HG03442 (cell line): Measurements from ENCODE around the gene FNIP1.
"Not testable (repeated sequence)": the region's sequence is repeated elsewhere in the genome, so short reads cannot be mapped to it uniquely, and the experiment has no call there.

ENCODE experiments used
- ATAC-seq: cut with Tn5 transposase; IDR thresholded peaks from one replicate; pipeline ENCODE4 v1.9.1; 2021; ENCODE audit warnings: mild to moderate bottlenecking, moderate library complexity; ENCODE audit not compliant: unreplicated experiment

The FNIP1 gene

GRCh38 chr5:131754363-131754762, 42.5 kb downstream of the FNIP1 start:
- no peak for ATAC-seq

- ATAC-seq, result no peak
Observed at GRCh38 chr5:131751506-131751905, 45.3 kb downstream of the FNIP1 start.

DNA sequence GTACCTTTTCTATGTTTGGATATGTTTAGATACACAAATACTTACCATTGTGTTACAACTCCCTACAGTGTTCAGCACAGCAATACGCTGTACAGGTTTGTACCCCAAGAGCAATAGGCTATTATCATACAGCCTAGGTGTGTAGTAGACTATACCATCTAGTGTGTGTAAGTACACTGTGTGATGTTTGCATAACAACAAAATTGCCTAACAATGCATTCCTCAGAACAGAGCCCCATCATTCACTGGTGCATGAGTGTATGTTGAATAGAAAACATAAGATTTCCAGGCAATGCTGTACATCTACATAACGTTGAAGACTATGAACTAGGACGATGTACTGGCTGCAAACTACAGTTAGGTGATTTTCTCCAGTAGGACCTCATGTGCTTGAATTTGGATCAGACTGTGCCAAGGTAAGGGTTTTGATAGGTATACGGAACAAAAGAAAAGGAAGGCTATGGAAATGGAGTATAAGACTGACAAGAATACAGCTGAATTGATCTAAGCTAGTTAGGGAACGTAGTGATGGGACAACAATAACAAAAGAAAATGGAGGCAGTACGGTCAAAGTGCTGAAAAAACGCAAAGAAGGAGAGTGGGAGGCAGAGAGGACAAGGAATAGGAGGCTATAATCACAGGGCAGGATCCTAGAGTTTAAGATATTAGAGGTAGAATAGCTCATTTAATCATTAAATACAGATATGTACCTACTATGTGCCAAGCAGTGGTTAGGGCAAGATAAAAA, 46.9 kb downstream of the FNIP1 start:
- no peak for ATAC-seq

GRCh38 chr5:131749138-131749537, 47.7 kb downstream of the FNIP1 start:
- ATAC-seq, result no peak

- ATAC-seq, result peak; percentile 56
Observed at GRCh38 chr5:131747180-131748105, 49.4 kb downstream of the FNIP1 start.

GRCh38 chr5:131746423-131746822, 50.4 kb downstream of the FNIP1 start:
- ATAC-seq, result no peak

GRCh38 chr5:131745703-131746102, 51.1 kb downstream of the FNIP1 start:
- ATAC-seq, result no peak

GRCh38 chr5:131745155-131745554, 51.7 kb downstream of the FNIP1 start:
- no peak for ATAC-seq

DNA sequence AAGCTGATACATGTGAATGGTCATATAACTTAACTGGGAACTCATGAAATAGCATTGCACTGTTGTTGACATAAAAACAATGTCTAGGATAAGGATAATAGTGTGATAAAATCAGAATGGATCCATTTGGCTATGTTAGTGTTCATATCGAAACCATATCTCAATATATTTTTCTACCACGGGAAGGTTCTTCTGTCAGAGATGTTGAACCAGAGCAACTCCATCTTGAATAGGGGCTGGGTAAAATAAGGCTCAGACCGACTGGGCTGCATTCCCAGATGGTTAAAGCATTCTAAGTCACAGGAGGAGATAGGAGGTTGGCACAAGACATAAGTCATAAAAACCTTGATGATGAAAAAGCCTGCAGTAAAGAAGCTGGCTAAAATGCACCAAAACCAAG, 56.3 kb downstream of the FNIP1 start:
- ATAC-seq, result no peak

GRCh38 chr5:131735393-131735792, 61.4 kb downstream of the FNIP1 start:
- ATAC-seq, result no peak

DNA sequence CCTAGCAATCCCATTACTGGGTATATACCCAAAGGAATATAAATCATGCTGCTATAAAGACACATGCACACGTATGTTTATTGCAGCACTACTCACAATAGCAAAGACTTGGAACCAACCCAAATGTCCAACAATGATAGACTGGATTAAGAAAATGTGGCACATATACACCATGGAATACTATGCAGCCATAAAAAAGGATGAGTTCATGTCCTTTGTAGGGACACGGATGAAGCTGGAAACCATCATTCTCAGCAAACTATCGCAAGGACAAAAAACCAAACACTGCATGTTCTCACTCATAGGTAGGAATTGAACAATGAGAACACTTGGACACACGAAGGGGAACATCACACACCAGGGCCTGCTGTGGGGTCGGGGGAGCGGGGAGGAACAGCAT, 61.9 kb downstream of the FNIP1 start:
- ATAC-seq, result not testable (repeated sequence)

- not testable (repeated sequence) for ATAC-seq
Observed at GRCh38 chr5:131729292-131729691, 67.5 kb downstream of the FNIP1 start.

GRCh38 chr5:131724089-131724488, 72.7 kb downstream of the FNIP1 start:
- ATAC-seq, result not testable (repeated sequence)

DNA sequence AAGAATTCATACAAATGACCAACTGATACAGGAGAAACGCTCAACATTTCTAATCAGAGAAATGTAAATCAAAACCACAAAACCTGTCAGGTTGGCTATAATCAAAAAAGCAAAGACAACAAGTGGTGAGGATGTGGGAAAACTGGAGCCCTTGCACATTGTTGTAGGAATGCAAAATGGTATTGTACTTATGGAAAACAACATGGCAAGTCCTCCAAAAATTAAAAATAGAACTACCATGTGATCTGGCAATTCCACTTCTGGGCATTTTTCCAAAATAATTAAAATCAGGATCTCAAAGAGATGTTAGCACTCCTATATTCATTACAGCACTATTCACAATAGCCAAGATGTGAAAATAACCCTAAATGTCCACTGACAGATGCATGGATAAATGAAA, 76.1 kb downstream of the FNIP1 start:
- no peak for ATAC-seq

- no peak for ATAC-seq
Observed at GRCh38 chr5:131719564-131719963, 77.3 kb downstream of the FNIP1 start.

DNA sequence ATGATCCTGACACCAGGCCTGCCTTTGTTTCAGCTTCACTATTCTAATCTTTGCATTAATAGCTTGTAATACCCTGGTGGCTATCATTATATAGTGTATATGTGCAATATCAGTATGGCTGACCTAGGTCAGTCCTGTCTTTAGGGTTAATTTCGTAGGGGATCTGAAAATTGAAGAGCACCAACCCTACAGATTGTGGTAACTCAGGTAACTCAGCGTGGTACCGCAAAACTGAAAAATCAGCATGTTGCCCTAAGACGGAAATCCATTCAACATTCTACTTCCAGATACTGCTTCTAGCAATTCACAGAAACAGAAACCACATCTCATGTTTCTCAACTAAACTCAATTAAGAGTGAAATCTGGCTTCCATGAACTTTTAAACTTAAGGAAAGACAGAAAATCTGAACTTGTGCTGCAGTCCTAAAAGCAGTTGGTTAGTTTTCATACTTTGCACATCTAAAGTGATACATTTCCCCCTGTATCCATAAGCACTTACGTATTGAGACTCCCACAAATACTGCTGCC, 78.3 kb downstream of the FNIP1 start:
- ATAC-seq, result no peak

DNA sequence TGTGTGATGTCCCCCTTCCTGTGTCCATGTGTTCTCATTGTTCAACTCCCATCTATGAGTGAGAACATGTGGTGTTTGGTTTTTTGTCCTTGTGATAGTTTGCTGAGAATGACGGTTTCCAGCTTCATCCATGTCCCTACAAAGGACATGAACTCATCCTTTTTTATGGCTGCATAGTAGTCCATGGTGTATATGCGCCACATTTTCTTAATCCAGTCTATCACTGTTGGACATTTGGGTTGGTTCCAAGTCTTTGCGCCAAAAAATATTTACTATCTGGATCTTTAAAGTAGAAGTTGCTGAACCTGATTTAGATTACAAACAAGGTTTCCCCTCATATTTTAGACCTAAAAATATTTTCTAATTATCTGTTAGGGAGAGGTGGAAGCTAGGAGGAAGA, 79.7 kb downstream of the FNIP1 start:
- ATAC-seq, result not testable (repeated sequence)

- no peak for ATAC-seq
Observed at GRCh38 chr5:131716650-131717049, 80.2 kb downstream of the FNIP1 start.

DNA sequence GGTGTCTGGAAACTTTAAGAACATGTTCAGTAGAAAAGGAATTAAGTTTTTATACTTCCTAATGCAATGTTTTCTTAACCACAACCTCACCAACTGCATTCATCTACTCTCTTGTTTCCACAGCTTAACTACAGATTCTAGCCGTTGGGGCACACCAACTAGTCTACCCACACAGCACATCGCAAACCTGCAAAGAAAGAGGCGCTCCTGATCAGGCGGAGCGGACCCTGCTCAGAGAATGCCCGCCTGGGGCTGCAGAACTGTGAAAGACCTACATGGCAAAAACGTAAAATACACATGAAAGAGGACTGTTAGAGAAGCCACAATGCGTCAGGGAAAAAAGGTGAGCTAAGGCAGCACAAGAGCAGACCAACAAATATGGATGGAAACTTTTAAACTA, 86.4 kb downstream of the FNIP1 start:
- ATAC-seq, result no peak

DNA sequence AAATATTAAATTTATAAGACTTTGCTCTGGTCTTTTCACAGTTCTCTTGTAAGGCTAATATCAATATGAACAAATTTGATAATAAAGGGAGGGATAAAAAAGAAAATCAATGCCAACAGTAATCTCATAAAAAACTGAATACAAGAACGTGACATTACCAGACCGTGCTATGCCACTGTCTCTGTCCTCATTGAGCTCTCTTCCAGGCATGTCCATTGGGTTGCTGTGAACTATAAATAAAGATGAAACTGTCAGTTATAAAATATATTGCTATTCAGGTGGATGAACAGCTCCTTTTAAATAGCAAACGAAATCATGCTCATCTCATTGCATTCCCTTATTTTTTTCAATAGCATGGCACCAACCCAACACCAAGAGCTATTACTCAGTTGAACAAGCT, 87.8 kb downstream of the FNIP1 start:
- no peak for ATAC-seq

DNA sequence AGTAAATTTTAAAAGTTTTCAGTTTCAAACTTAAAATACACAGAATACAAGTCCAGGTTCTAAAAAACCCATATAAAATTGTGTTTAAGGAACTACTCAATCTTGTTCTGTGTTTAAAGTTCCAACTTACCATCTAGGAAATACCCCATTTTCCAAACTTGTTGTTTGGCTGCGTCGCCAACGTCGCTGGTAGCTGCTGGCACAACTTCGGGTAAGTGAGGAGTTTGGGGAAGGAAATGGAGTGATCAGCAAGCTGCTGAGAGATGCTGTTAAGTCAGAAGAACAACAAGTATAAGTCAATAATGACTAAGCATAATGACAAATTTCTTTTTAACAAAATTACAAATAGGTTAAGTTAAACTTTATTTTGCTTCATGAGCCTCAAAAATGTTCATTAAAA, 90.5 kb downstream of the FNIP1 start:
- no peak for ATAC-seq

DNA sequence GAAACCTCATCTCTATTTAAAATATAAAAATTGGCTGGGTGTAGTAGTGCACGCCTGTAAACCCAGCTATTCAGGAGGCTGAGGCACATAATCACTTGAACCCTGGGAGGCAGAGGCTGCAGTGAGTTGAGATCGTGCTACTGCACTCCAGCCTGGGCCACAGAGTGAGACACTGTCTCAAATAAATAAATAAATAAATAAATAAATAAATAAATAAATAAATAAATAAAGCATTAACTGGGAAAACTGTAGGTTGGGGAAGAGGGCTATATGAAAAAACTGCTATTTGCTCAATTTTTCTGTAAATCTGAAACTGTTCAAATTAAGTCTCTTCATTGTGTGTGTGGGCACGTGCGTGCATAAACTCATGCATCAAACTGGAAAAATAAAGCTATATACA, 101.9 kb downstream of the FNIP1 start:
- no peak for ATAC-seq
